Smooth muscle cell (in vitro differentiated cells): ENCODE measurements around the gene TFPT. TPM values are rescaled to one million over a fixed set of nuclear protein-coding genes. Genes with fewer than 3 reads are reported as not detected.

Experiments
- DNase-seq: peaks from one replicate; lab custom pipeline; 2025; ENCODE audit not compliant: unreplicated experiment; lab: John Stamatoyannopoulos, UW
- H2AFZ ChIP-seq: fragments of 200-600 bp; sonication (generic); 2 replicates; pipeline ENCODE4 v1.6.0; 2016; ENCODE audit warnings: antibody characterized with exemption, low read depth, mild to moderate bottlenecking
- H3F3A ChIP-seq: fragments of 200-600 bp; sonication (generic); 2 replicates; pipeline ENCODE4 v1.6.0; 2017; ENCODE audit warnings: antibody characterized with exemption, low read depth
- H3K27ac ChIP-seq: fragments of 200-600 bp; sonication (generic); 2 replicates; pipeline ENCODE4 v1.5.1; 2016; ENCODE audit warnings: low read depth, mild to moderate bottlenecking
- H3K27me3 ChIP-seq: fragments of 200-600 bp; sonication (generic); 2 replicates; pipeline ENCODE4 v1.6.1; 2016; ENCODE audit warnings: low read depth, mild to moderate bottlenecking
- H3K36me3 ChIP-seq: fragments of 200-600 bp; sonication (generic); 2 replicates; pipeline ENCODE4 v1.5.1; 2016; ENCODE audit warnings: low read depth
- H3K4me1 ChIP-seq: fragments of 200-600 bp; sonication (generic); 2 replicates; pipeline ENCODE4 v1.5.1; 2016; ENCODE audit warnings: low read depth
- H3K4me2 ChIP-seq: fragments of 200-600 bp; sonication (generic); 2 replicates; pipeline ENCODE4 v1.6.0; 2016; ENCODE audit warnings: mild to moderate bottlenecking
- H3K4me3 ChIP-seq: fragments of 200-600 bp; sonication (generic); 2 replicates; pipeline ENCODE4 v1.5.1; 2016; ENCODE audit warnings: mild to moderate bottlenecking
- H3K79me2 ChIP-seq: fragments of 200-600 bp; sonication (generic); 2 replicates; pipeline ENCODE4 v1.6.0; 2016; ENCODE audit warnings: low read depth, mild to moderate bottlenecking
- H3K9ac ChIP-seq: fragments of 200-600 bp; sonication (generic); 2 replicates; pipeline ENCODE4 v1.6.0; 2016; ENCODE audit warnings: low read depth
- H3K9me3 ChIP-seq: fragments of 200-600 bp; sonication (generic); replicated peaks from 2 replicates; pipeline ENCODE4 v1.5.1; 2016; ENCODE audit warnings: low read depth
- H4K20me1 ChIP-seq: fragments of 200-600 bp; sonication (generic); 2 replicates; pipeline ENCODE4 v1.6.0; 2016; ENCODE audit warnings: low read depth
- CTCF ChIP-seq: fragments of 200-600 bp; sonication (generic); IDR thresholded peaks from 2 replicates; pipeline ENCODE4 v1.5.1; 2017; ENCODE audit warnings: borderline replicate concordance, mild to moderate bottlenecking, antibody characterized with exemption; ENCODE audit not compliant: insufficient read depth, poor library complexity, severe bottlenecking
- WGBS: methylation state at CpG from one replicate; pipeline ENCODE4 v1.1.7; 2016; ENCODE audit warnings: low lambda C conversion rate; 5-methylcytosine and 5-hydroxymethylcytosine counted together
- polyA plus RNA-seq: library from polyadenylated mRNA; unstranded; fragments of >200 nt; fragmentation: Nextera tagmentation; extraction: Ambion mirVana; gene quantifications from 2 replicates; pipeline ENCODE4 v1.2.1, GENCODE V29; 2016
- total RNA-seq: library from RNA; depleted of rRNA; stranded (reverse); fragments of >200 nt; gene quantifications from 2 replicates; pipeline ENCODE4 v1.2.3, GENCODE V29; 2014

The TFPT gene
- total and polyA plus RNA-seq, 2 experiments from 2014 or later: 17.1 to 56.0 TPM

GRCh38 chr19:54152267-54152666 lies 36.8 kb upstream of the TFPT start:
- peaks cover 10% of the 10 kb centered on the region for H4K20me1 ChIP-seq
- no peak for TF ChIP-seq CTCF
- H3K36me3 ChIP-seq: no peaks in the 10 kb centered on the region
- no peak overlapping the region for H3K4me2 ChIP-seq
- DNase-seq: no peak
- H3F3A ChIP-seq: peaks cover 26% of the 10 kb centered on the region
- H3K27ac ChIP-seq: no peak overlapping the region
- no peak overlapping the region for H3K4me3 ChIP-seq
- H3K27me3 ChIP-seq: no peaks in the 10 kb centered on the region
- no peaks in the 10 kb centered on the region for H3K4me1 ChIP-seq
- no peak overlapping the region for H3K9ac ChIP-seq
- 85% methylated on average over 11 of the region's 12 CpGs for whole genome bisulfite sequencing
- H3K79me2 ChIP-seq: no peaks in the 10 kb centered on the region
- H2AFZ ChIP-seq: no peak overlapping the region
- no peaks in the 10 kb centered on the region for H3K9me3 ChIP-seq

GRCh38 chr19:54151362-54152035 lies 36.0 kb upstream of the TFPT start:
- no peak overlapping the region for H3K4me2 ChIP-seq
- no peak overlapping the region for H3K27ac ChIP-seq
- H3F3A ChIP-seq: peaks cover 18% of the 10 kb centered on the region
- no peak overlapping the region for H3K9ac ChIP-seq
- H3K9me3 ChIP-seq: no peaks in the 10 kb centered on the region
- H3K79me2 ChIP-seq: no peaks in the 10 kb centered on the region
- no peak overlapping the region for H3K4me3 ChIP-seq
- peaks cover 18% of the 10 kb centered on the region for H4K20me1 ChIP-seq
- TF ChIP-seq CTCF: no peak
- no peaks in the 10 kb centered on the region for H3K36me3 ChIP-seq
- 90% methylated on average over 23 of the region's 23 CpGs for WGBS
- no peak for DNase-seq
- H3K27me3 ChIP-seq: no peaks in the 10 kb centered on the region
- no peaks in the 10 kb centered on the region for H3K4me1 ChIP-seq
- H2AFZ ChIP-seq: no peak overlapping the region

- no peak for TF ChIP-seq CTCF
- Histone ChIP-seq H3K4me2 (no peak overlapping the region), H3K36me3 (no peaks in the 10 kb centered on the region), H3F3A (peaks cover 7% of the 10 kb centered on the region), H3K27ac (no peak overlapping the region), H3K4me3 (no peak overlapping the region), H4K20me1 (peaks cover 20% of the 10 kb centered on the region), H3K9me3 (no peaks in the 10 kb centered on the region), H3K4me1 (no peaks in the 10 kb centered on the region), H2AFZ (no peak overlapping the region), H3K27me3 (no peaks in the 10 kb centered on the region), H3K9ac (no peak overlapping the region), H3K79me2 (no peaks in the 10 kb centered on the region)
- no peak for DNase-seq
- WGBS: 97% methylated on average over 12 of the region's 12 CpGs
These were observed 33.8 kb upstream of the TFPT start for GRCh38 chr19:54149021-54149812.
